NCI-H748 (cell line): Measurements from ENCODE around the gene MAN1C1.

ENCODE experiments used
- DNase-seq: peaks from one replicate; lab custom pipeline; 2025; ENCODE audit not compliant: unreplicated experiment; lab: John Stamatoyannopoulos, UW

MAN1C1 gene

DNA sequence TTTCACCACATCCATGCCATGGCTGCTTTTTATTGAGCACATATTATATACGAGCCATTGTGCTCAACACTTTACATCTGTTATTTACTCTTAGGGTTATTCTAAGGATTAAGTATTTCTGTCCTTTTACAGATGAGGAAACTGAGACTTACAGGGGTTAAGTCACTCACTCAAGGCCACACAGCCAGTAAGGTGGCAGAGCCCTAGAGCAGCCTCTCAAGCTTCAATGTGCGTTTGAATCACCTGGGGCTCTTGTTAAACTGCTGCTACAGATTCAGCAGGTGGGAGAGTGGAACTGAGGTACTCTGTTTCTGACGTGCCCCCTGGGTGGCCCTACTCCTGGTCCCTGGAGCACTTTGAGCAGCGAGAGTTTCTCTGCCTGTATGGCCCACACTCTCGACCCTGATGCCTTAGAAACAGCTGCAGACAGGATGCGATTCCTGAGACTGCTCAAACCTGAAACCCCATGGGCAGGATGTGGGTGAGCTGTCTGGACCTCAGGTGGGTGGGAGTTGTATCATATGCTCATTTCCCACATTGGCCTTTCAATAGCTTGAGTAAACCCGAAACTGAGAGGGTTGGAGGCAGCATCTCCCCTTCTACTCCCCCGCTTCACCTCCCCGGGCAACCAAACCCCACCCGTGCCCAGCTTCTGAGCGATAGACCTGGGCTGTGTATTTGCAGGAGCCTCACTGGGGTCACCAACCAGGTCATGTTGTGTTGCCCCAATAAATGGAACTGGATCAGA lies 59.3 kb downstream of the MAN1C1 start:
- DNase-seq: no peak

GRCh38 chr1:25676488-25676887 lies 59.9 kb downstream of the MAN1C1 start:
- DNase-seq: peak; percentile 32

- DNase-seq: no peak
Observed at GRCh38 chr1:25677193-25677773, 60.7 kb downstream of the MAN1C1 start.

- DNase-seq: no peak
Observed at GRCh38 chr1:25679171-25679570, 62.6 kb downstream of the MAN1C1 start.

GRCh38 chr1:25680701-25681100 lies 64.1 kb downstream of the MAN1C1 start:
- DNase-seq: no peak

- DNase-seq: no peak
Observed at GRCh38 chr1:25682059-25682601, 65.5 kb downstream of the MAN1C1 start.

DNA sequence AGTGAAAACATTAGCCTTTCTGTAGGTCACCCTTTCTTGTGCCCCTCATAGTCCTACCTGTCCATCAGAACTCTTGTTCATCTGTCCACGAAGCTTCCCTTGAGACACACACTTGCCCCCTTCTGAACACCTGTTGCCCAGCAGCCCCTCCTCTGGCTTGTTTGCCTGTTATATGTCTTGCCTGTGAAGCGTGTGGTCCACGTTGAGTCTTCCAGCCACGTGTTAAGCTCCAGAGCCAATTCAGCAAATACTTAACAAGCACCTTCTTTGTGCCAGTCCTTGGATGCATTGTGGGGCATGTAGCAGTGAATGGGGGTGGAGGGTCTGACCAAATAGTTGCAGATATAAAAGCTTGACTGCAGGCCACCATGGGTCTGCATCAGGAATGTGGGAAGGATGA lies 66.6 kb downstream of the MAN1C1 start:
- DNase-seq: no peak

DNA sequence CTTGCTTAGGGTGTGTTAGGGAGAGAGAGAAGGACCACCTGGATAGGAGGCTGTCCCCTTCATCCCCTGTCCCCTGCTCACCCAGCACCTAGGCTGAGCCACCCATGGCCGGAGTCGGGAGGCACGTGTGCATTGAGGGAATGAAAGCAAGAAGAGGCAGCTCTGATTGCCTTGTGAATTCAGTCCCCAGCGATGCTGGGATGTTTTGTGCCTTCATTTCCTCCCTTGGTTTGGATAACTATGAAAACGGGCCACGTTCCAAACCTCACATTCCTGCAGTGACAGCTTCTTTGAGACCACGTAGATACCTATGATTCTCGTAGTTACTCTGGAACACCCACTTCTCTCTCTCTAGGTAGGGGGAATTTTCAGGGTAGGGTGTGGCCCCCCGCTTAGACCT lies 67.1 kb downstream of the MAN1C1 start:
- no peak for DNase-seq

DNA sequence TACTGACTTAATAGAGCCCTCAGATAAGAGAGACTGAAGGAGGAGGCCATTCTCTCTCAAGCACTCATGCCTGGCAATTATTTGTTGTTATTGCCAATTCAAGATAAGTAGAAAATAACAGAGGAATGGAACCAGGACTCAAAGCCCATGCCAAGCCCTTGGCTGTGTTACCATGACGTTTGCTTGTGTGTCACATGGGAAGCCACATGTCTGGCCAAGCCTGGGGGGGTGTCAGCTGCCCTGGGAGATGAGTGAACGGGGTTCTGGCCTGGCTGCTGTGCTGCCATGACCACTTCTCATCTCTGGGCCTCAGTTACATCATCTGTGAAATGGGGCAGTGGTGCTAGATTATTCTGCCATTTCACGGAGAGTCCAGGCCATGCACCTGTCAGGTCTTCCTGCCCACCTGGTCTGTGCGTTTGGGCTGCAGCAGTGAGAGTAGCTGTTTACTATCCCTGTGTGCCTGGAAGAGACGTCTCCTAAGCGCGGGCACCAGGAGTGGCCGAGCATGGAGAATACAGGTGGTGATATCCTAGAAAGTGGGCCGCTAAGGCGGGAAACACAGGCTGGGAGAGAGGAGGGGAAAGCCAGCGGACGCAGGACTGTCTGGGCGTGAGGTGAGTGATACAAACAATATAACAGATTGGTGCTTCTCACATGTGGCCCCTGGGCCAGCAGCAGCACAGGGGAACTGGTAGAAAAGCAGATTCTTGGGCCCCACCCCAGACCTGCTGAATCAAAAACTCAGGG lies 67.8 kb downstream of the MAN1C1 start:
- DNase-seq: no peak

DNA sequence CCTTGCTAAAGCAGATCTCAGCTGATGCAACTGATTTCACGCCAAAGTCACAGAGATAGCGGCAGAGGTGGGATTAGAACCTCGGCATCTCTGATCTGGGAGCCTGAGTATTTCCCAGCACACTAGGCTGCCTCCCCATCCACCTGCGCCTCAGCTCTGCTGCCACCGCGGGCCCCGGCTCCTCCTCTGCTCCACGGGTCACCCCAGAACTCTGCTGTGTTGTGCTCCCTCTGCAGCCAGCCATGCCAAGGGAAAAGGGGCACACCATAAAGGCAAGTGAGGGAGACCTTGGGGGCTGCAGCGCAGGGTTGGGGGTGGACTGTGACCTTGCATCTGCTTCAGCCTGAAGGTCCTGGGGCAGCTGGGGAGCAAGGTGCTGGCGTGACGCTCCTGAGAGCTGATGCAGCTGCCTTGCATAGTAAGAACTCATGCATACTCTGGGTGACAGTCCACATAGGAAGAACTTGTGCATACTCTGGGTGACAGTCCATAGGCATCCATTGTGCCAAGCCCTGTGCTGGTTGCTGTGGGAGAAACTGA lies 68.7 kb downstream of the MAN1C1 start:
- no peak for DNase-seq

- no peak for DNase-seq
Observed at GRCh38 chr1:25685938-25686665, 69.5 kb downstream of the MAN1C1 start.

GRCh38 chr1:25687221-25688017 lies 70.8 kb downstream of the MAN1C1 start:
- no peak for DNase-seq

DNA sequence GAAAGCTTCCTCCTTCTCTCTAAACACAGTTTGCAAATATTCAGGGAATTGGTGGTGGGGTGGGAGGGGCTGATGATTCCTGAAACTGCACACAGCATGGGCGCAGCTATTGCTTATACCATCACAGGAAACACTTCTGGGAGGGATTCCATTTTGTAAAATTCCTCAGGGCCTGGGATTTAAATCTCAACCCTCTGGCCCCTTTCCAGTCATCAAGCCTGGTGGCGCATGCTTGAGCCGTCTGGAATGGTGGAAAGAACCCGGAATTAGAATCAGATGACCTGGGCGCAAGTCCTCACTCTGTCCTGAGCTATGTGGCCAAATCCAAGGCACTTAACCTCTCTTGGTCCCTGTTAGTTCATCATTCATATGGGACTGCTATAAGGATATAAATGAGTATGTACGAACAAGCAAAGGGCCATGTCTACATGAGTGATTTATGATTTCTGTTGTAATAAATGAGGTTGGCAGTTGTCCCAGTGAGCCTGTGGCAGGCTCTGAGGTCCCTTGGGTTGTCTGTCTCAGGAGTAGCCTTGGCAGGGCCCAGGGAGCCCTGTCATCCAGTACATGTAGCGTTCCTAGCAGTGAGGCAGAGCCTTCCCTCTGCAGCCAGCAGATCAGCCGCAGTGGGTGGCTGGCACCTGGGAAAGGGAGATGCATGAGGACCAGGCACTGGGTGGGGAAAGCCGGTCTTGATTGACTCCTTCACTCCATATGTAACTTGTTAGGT lies 72.0 kb downstream of the MAN1C1 start:
- DNase-seq: no peak

- DNase-seq: no peak
Observed at GRCh38 chr1:25689686-25690381, 73.2 kb downstream of the MAN1C1 start.

DNA sequence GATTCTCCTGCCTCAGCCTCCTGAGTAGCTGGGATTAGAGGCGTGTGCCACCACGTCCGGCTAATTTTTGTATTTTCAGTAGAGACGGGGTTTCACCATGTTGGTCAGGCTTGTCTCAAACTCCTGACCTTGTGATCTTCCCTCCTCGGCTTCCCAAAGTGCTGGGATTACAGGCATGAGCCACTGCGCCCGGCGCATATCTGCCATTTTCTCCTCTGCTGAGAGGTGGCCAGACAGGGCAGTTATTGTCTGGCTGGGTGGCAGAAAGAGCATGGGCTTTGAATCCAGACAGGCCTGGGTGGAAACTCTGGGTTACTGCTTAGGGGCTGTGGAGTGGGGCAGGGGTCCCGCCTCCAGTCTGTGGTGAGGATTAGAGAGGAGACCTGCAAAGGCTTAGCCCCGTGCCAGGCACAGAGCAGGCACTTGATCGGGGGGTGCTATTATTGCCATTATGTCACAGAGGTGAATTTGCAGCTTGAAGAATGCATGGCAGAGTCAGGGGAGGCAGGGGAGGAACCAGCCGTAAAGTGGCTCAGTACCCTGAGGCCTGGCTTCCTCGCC lies 73.9 kb downstream of the MAN1C1 start:
- DNase-seq: no peak

DNA sequence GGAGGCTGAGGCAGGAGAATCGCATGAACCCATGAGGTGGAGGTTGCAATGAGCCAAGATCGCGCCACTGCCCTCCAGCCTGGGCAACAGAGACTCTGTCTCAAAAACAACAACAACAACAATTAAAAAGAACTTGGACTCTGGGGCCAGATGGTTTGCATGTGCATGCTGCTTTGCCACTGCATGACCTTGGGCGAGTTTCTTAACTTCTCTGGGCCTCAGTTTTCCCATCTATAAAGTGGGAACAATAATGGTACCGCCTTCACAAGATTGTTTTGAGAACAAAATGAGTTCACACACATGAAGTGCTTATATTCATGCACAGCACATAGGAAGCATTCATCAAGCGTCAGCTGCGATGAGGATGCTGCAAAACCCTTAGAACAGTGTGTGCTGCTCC lies 74.6 kb downstream of the MAN1C1 start:
- no peak for DNase-seq

DNA sequence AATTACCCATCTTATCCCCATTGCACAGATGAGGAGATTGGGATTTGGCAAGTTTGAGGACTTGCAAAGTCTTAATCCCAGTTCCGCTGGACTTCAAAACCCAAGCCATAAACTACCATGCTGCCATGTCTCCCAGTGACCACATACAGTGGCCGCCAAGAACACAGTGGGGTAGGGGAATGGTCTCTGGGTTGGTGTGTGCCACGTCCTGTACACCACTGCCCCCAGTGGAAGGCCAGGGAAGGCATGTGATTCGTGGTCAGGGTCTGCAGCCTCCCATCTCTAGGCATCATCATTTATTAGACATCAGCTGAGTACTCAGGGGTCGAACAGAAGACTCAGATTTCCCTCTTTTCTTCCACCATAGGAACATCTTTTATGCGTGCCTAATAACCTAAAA lies 76.0 kb downstream of the MAN1C1 start:
- DNase-seq: peak; percentile 24

DNA sequence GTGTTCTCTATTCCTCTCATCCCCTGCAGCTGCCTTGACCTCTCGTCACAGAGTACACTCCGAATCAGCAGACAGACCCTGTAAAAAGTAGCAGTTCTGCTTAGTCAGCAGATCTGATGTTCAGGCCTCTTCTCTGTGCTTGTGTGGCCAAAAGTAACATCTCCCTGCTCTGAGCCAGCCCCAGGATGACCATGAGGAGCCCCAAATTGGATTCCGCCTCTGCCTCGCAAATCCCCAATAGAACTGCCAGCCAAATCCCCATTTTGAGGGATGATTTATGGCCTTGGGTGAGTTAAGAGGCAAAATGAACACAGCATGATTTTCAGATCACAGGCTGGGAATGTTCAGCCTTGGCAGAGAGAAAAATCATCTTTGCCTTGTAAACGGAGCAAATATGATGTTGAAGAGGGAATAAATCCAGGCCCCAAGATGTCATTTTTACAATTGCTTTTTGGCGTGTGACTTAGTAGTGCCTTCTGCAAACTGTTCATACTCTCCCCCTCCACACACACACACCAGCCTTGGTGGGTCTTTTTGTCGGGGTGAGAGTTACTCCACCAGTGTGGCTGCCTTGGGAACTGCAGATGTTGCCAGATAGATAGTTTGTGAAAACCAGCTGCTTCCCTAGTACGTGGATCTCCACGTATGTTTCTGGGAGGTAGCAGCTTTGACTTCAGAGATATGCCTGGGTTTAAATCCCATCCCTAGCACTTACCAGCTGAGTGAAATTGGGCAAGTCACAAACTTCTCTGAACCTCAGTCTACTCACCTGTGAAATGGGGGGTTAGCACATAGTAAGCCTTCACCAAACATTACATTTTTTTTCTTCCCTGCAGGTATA lies 77.8 kb downstream of the MAN1C1 start:
- no peak for DNase-seq
